CD4-positive, alpha-beta T cell treated with Interleukin-15 for 1 hour (primary cell): ENCODE data around the gene CASP12.
"Not testable (repeated sequence)": the region's sequence is repeated elsewhere in the genome, so short reads cannot be mapped to it uniquely, and the experiment has no call there.

Experiments
- DNase-seq: peaks from one replicate; pipeline ENCODE4 v3.0.0-alpha.2; 2020

Gene CASP12

DNA sequence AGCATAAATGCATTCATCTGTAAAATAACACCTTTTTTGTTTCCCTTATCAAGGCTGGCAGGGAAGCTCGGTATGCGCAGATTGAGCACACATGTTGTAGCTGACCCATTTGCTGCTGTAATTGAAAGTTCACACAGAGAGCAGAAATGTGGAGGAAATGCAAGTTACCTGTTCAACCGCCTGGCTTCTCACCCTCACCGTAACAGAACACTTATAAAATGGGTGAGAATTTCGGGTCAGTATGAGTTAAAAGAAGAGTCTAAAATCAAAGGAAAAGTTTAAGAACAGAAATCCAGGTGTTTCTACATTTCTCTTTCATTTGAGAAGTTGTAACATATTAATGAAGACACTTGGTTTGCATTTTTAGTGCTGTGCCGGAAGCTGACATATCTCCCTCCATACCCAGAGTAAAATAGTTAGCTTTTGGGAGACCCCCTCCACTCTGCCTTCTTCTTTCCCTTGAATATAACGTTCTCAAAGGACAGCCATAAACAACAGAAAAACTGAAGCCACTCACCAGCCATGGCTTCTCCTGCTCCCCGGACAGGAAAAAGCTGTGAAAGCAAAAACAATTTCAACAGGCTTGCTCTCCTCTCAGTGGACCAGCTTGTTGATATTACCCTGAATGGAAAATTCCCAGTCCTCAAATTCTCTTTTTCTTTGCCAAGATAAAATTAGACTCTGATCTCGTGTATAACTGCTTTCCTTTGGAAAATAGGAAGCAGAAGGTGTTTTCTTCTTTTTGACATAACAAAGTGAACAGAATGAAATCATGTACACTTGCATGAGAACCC is at the start of gene CASP12:
CASP12 (minus strand) TSS at position 570 of the 794 bp plus-strand sequence.
- DNase-seq, result no peak

DNA sequence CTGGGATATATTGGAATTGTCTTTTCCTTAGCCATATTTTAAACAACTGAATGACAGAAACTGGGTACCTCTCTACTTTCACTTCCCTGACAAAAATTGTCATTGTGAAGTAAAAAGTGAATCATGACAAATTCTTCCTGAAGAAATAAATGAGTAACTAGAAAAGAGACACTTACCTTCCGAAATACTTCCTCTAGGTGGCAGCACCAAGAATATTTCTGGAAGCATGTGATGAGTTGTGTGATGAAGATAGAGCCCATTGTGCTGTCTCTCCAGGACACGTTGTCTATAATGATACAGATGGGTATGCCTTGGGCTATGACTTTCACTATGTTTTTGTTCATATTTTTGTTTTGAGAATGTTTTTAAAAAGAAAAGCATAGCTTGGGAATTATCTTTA is 48.6 kb upstream of the CASP12 start:
- no peak for DNase-seq

DNA sequence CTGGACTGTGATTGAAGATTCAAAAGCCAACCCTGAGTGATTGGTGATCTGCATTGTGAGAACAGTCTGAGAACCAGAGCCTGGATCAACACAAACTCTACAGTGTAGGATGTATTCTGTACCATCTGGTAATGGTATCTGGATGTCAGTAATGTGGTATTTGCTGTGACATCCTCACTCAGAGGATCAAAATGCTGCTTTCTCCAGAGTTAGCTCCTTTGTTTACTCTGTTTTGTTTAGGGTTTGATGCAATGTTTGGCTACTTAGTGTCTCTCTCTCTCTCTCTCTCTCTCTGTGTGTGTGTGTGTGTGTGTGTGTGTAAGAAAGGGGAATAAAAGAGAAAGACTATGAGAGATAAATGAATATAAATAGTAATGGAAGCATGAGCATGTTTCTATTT is 45.8 kb upstream of the CASP12 start:
- no peak for DNase-seq

DNA sequence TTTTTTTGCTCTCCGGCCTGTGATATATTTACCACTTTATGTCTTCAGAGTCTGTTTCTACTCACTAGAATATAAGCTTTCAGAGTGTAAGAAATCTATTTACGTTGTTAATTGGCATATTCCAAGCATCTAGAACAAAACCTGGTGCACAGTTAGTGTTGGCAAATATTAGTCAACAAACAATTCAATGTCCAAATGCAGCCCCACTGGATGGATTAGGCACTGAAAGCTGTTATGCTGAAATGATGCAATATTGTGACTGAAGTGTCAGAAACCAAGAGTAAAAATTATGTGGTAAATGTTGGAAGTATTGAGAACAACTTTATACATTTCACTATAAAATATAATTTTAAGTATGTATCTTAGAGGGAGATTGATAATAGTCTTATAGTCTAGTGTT is 45.3 kb upstream of the CASP12 start:
- no peak for DNase-seq

DNA sequence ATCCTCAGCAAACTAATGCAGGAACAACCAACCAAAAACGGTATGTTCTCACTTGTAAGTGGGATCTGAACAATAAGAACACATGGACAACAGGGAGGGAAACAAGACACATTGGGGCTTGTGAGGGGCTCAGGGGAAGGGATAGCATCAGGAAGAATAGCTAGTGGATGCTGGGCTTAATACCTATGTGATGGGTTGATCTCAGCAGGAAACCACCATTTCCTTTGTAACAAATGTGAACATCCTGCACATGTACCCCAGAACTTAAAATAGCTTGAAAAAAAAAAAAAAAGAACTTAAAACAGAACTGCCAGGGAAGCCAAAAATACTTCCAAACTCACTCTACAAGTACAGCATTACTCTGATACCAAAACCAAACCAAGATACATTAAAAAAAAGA is 36.3 kb upstream of the CASP12 start:
- DNase-seq, result no peak

DNA sequence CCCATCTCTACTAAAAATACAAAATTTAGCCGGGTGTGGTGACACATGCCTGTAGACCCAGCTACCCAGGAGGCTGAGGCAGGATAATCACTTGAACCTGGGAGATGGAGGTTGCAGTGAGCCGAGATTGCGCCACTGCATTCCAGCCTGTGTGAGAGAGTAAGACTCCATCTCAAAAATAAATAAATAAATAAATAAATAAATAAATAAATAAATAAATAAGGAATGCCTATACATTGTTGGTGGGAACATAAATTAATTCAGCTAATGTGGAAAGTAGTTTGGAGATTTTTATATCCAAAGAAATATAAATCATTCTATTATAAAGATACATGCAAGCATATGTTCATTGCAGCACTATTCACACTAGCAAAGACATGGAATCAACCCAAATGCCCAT is 35.8 kb upstream of the CASP12 start:
- DNase-seq, result not testable (repeated sequence)

DNA sequence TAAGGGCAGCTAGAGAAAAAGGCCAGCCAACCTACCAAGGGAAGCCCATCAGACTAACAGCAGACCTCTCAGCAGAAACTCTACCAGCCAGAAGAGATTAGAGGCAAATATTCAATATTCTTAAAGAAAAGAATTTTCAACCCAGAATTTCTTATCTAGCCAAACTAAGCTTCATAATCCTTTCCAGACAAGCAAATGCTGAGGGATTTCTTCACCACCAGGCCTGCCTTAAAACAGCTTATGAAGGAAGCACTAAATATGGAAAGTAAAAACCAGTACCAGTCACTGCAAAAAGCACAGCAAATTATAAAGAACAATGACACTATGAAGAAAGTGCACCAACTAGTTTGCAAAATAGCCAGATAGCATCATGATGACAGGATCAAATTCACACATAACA is 30.6 kb upstream of the CASP12 start:
- no peak for DNase-seq

DNA sequence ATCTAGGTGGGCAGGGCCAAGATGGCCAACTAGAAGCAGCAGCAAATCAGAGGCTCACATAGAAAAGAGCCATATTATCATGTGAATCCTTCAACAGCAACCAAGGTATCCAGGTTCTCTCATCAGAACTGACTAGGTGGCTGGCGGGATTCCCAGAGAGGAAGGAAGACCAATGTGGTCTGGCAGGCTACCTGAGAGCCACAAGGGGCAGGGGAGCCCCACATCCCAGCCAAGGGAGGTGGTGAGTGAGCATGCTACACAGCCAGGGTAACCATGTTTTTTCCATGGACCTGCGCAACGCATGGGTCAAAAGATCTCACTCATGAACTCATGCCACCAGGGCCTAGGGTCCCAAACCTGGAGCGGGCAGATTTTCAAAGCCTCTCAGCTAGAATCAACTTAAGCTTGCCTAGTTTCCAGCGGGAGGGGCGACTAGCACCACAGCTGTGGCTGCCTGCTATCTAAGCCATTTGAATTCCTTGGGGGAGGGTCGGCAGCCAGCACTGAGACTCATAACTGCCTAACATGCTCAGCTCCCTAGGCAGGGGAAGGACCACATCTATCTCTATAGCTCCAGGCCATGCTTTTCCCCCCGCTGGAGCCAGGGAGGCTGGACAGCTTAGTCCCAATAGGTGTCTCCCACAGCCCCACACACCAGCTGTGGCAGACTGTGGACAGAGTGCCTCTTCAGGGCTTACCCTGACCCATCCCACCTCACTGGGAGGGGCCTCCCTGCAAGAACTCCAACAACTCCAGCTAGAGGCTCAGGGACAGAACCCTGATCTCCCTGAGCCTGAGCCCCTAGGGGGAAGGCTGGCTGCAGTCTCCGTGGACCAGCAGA is 28.7 kb upstream of the CASP12 start:
- no peak for DNase-seq

DNA sequence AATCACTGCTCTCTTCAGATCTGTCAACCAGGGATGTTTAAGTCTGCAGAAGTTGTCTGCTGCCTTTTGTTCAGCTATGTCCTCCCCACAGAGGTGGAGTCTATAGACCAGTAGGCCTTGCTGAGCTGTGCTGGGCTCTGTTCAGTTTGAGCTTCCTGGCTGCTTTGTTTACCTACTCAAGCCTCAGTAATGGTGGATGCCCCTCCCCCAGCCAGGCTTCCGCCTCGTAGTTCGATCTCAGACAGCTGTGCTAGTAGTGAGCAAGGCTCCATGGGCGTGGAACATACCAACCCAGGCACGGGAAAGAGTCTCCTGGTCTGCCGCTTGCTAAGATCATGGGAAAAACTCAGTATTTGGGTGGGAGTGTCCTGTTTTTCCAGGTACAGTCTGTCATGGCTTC is 27.6 kb upstream of the CASP12 start:
- no peak for DNase-seq

DNA sequence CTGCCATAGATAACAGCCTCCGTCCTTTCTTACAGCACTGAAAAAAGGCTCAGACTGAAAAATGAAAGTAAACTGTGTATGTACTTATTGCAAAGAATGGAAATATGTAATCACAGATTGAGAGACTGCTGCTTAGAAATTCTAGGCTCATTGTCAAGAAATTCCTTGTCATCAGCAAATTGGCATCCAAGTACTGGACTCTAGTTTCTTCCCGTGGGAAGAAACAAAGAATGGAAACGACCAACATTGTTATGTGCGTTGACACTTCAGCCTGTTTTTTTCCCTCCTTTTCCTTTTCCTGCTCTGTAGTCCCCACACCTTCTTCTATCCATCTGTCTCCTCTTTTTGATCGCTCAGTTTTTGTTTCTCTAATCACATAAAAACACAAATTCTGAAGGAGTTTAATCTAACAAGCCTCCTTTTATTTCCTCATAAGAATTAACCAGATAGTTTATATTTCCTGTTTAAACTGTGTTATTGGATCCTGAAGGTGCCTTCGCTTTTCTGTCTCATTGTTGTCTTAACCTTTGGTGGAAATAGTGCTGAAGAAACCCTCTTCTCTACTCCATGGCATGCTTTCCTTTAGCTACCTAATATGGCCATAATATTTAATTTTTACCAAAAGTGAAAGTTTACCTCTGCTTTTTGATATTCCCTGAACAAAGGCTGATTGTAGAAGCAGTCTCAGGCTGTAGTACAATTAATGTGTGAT is 20.0 kb upstream of the CASP12 start:
- no peak for DNase-seq

DNA sequence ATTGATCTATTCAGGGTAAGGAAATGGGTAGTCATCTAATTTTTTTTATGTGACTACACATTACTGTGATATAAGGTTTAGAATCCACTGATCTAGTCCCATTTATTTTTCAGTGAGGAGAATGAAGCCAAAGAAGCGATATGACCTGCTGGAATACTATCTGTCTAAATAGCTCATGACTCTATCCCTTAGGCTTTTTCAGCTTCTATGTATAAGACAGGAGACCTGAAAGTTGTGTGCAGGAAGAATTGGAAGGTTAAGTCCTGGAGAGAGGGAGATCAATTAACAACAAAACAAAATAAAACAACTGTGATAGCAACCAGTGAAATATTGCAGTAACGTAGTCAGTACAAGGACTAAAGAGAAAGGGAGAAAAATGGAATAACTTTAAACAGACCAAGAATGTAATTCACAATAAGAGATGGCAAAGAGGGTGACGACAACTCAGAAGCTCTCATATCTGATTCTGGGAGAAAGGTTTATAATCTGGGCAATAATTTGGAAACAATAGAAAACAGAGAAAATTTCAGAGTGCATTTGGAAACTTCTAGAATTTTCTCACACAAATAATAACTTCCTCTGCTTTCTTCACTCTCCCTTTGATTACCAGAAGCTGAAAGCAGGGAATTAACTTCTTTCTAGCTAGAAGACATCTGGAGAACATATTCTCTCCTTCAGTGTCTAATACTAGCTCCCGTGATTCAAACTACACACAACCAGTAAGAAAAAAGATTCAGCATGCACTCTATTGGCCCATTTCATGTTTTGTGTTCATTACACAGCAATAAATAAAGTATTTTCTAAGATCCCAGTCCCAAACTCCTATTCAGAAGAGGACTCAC is 19.2 kb upstream of the CASP12 start:
- no peak for DNase-seq

DNA sequence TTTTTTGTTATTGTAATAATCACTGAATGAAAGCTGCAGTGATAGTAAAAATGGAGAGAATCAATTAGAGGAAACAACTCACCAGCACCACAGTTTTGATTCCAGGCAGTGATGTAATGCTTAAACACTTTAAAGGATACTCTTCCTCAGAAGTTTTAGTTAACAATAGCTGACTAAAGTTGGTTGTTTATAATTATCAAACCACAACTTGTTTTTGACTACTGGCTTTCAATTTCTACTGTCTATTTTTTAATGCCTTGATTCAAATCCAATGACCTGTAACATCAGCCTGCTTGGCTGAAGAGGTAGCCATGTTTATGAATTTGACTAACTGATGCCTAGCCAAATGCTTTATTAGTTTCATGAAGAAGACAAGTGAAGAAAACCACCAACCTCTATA is 18.2 kb upstream of the CASP12 start:
- DNase-seq, result no peak

DNA sequence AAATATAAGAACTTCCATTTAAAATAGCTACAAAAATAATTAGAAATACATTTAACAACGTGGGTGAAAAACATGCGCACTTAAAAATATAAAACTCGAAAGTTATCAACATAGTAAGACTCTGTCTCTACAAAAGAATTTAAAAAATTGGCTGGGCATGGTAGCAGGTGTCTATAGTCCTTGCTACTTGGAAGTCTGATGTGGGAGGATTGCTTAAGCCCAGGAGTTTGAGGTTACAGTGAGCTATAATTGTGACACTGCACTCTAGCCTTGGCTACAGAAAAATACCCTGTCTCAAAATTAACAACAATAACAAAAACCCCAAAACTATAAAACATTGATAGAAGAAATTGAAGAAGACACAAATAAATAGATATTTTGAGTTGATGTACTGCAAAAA is 13.8 kb upstream of the CASP12 start:
- DNase-seq, result no peak

DNA sequence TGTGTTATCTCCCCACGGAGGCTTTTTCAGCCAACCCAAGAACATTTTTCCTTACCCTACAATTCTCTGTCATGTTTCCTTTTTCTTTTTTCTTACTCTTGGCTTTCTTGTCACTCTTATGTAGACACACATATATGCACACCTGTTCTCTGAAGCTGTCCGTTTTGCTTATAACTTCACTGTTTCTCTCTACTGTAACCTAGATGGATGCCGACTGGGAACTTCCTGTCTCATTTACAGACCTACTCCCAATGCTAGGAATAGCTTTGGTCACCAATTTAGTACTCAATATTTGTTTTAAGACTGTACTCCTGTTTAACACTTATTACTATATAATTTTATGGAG is 9.9 kb upstream of the CASP12 start:
- no peak for DNase-seq

DNA sequence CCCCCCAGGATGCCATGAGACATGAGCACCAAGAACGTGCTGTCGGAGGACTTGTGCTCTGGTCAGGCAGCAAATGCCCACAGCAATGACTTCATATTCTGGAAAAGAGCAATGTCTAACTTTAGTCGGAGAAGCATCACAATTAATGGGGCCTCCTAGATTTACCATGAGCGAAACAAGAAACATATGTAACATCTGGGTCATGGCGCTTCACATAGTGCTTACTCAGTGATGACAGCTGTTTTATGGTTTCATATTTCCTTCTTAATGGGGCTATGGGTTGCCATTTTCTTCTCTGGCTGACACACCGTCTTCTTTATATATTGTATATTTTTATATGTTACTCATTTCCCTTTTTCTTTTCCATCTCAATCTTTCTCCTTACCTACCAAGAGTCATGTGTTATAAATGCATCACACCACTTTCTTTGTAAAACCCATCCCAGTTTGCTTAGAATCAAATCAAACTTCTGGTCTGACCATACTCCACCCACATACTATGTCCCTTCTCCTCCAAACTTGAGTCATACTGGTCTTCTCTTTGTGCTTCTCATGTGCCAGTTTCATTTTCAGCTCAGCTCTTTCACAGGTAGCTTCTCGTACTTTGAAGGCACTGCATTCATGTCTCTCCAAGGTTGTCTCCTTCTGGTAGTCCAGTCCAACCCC is 9.4 kb upstream of the CASP12 start:
- no peak for DNase-seq

DNA sequence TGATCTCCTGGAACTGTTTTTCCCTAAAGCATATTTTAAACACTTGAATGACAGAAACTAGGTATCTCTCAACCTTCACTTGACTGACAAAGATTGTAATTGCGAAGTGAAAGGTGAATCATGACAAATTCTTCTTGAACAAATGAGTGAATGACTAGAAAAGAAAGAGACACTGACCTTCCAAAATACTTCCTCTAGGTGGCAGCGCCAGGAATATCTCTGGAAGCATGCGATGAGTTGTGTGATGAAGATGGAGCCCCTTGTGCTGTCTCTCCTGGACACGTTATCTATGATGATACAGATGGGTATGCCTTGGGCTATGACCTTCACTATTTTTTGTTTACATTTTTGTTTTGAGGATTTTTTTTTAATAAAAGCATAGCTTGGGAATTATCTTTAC is 7.0 kb upstream of the CASP12 start:
- DNase-seq, result no peak

DNA sequence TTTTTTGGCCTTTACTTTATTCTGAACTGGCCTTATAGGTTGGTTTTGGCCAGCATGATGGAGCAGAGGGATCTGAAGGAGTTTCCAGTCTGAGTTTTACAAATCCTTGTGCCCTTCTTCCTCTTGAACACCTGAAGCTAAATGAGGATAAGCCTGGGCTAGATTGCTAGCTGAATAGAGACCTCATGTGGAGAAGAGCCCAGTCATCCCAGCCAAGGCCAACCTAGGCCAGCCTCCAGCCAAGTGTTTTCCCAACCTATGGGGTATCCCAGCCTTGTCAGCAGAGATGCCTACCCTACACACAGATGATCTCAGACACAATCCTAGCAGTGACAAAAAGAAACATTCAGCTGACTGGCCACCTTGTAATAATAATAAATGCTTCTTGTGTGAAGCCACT is 966 bp upstream of the CASP12 start:
- no peak for DNase-seq

DNA sequence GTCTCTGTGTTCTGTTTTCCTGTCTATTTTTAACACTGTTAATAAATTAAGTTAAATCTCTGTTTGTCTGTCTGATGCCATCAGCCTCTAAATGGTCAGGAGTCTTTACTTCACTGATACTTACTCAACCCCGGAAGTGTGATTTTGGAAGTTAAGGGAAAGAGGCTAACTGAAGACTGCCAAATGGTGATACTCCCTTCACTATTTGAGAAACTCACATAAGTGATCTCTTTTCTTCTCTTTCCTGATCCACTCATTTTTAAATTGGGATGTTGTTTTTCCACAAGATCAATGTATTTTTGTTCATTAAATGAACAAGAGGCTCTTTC is 389 bp upstream of the CASP12 start:
- no peak for DNase-seq

DNA sequence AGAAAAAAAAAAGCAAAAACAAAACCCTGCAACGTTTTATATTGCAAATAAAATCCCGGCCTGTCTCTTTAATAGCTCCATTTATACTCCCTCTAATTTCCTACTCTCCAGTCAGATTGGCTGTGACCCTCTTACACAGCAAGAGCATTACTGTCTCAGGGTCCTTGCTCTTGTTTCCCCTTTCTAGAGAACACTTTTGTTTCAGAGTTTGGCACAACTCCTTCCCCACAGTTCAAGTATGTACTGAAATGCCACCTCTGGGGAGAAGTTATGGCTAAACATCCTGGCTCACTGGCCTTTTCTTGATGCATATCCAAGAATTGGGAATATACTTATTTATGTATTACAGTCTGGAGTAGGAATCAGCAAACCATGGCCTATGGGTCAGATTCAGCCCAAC is 2.6 kb downstream of the CASP12 start:
- DNase-seq, result no peak

DNA sequence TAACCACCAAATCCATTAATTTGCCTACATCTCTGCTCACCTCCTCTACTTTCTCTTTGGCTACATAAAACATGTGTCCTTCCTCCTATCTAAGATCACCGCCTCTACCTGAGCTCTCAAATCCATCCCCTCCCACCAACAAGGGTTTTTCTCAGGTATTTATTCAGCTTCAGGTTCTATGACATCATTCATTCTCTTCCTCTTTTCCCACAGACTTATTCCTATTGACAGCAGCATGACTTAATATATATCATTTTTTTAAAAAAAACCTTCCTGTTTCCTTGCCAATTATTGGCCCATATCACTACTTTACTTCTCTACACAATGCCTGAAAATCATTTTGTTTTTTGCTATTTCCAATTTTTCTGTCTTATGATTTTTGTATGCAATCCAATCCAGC is 4.4 kb downstream of the CASP12 start:
- DNase-seq, result no peak

DNA sequence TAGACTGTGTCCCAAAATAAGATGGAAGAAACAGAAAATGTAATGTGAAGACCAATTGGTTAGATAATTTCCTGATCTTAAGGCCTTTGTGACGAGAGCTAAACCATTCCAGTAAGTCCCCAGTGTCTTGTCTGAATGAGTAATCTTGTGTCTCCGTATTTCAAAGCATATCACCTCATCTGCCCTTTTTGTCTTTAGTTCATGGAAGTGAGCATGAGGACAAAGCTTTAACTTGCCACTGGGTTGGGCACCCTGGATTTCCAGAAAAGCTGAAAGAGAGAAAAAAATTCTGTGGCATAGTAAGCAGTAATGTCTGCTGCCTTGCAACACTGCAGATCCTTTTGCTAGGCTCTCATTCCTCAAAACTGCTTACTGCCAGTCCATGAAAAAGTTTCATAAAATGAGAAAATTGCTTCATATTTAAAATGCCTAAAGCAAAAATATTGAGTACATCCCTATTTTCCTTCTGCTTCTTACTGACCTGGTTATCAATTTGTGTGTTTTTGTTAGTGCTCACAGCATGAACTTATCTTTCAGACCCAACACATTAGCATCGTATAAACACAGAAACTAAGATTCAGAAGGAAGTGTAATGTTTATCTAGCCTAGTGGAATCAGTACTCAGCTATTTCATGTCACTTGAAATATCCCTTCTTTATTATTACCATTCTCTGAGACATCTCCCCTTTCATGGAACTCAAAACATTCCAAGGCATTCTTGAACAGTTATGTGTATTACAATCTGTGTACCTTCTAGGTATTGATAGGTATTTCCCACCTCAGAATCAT is 5.3 kb downstream of the CASP12 start:
- DNase-seq, result no peak

DNA sequence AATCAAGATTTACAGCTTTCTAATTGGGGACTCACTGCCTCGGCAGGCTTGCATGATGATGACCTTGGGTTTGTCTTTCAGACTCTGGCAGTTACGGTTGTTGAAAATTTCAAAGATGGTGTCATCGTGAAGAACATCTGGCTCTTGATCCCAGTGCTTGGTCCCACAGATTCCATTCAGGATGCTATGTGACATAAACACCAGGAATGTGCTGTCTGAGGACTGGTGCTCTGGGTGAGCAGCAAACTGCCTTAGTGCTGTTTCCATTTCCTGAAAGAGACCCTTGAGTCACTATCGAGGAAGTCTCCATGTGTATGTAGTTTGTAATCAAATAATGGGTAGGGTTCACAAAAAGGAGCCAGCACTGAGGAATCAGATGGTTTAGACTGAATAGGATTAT is 7.1 kb downstream of the CASP12 start:
- no peak for DNase-seq
